GM18505 (cell line): Measurements from ENCODE around the gene RBMS1.
A peak's percentile ranks its signal among the peaks of the same experiment; 100 is the strongest.

ENCODE experiments used
- ATAC-seq: cut with Tn5 transposase; IDR thresholded peaks from one replicate; pipeline ENCODE4 v1.9.1; 2021; ENCODE audit not compliant: unreplicated experiment
- POLR2A ChIP-seq: IDR thresholded peaks from 4 replicates; pipeline ENCODE4 v1.6.1; 2011; ENCODE audit warnings: borderline replicate concordance; ENCODE audit not compliant: insufficient read depth, insufficient read length; ENCODE audit errors: extremely low read depth

The RBMS1 gene

GRCh38 chr2:160278101-160278878 lies 215.3 kb downstream of the RBMS1 start:
- ATAC-seq, result peak; percentile 73
- TF ChIP-seq POLR2A, result no peak

GRCh38 chr2:160277151-160277550 lies 216.5 kb downstream of the RBMS1 start:
- no peak for TF ChIP-seq POLR2A
- no peak for ATAC-seq

DNA sequence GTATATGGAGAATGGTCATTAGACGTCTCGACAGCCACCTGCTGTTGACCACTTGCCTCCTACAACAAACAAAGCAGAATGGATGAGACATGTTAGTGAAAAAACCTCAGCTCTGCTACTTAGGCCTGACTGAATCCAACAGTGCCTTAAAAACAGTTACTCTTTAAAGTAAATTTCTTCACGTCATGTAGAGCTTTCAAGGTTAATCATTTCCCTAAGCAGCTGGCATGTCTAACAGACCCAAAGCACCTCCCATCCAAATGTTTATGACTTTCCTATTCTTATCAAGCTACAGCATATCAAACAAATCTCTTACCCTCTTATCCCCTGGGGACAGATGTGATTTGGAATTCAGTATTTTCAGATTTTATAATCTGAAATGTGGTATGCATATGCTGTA lies 218.0 kb downstream of the RBMS1 start:
- ATAC-seq, result no peak
- no peak for TF ChIP-seq POLR2A

DNA sequence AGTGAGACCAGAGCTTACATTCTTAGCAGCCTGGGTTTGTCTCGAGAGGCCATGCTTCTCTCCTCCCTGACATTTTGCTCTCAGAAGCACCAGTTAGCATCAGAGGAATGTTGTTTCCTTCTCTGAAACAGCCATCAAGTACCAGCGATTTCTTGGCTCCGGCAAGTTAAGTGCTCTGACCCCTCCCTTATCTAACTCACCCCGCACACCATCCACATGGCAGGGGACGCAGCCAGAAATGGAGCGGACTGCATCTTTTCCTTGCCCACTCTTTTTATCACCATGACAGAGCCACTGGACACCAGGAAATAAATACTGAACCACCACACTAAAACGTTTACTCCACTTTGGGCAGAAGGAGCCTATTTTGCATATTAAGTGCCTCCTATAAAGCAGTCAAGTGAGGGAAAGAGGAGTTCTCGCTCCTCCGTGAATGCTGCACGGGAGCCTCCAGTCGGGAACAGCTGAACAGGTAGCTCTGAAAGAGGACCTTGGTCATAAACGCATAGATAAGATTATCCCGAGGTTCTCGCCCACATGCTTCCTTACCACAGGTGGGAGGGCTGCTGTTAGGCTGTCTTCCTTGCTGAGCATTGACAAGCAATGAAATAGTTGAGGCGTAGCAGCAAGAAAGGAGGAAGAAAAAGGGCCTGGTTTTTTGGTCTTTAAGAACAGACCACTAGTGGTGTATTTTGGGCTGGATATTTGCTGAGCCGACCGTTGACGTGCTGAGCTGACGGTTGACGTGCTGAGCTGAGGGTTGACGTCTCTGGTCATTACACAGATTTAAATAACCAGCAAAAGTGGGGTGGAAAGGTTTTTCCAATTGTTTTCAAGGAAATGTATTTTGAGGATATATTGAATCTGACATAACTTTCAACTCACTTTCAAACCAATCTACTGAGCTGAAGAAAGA lies 222.2 kb downstream of the RBMS1 start:
- ATAC-seq, result no peak
- TF ChIP-seq POLR2A, result no peak

- ATAC-seq, result no peak
These were observed 223.0 kb downstream of the RBMS1 start for GRCh38 chr2:160270571-160271113.

GRCh38 chr2:160269803-160270570 lies 223.6 kb downstream of the RBMS1 start:
- peak; percentile 93 for ATAC-seq
- TF ChIP-seq POLR2A, result no peak

More at GRCh38 chr2:160270571-160271113, 223.0 kb downstream of the RBMS1 start:
- TF ChIP-seq POLR2A, result no peak

DNA sequence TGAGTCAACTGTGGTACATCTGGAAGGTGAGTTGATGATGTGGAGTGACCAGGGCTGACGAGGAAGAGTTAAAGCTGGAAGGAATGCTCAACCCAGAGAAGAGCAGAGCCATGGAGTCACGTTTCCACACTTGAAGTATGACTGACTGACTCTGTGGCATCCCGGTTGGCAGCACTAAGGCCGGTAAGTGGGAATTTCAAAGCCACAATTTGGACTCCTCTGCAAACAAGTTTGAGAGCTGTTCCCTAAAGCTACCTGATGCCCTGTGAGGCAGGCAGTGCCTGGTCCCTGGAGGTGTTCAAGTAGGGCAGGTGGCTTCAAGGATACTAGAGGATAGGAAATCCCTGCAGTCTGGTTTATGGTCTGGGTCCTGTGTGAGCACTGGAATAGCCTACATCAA lies 224.2 kb downstream of the RBMS1 start:
- no peak for TF ChIP-seq POLR2A
- ATAC-seq, result no peak

DNA sequence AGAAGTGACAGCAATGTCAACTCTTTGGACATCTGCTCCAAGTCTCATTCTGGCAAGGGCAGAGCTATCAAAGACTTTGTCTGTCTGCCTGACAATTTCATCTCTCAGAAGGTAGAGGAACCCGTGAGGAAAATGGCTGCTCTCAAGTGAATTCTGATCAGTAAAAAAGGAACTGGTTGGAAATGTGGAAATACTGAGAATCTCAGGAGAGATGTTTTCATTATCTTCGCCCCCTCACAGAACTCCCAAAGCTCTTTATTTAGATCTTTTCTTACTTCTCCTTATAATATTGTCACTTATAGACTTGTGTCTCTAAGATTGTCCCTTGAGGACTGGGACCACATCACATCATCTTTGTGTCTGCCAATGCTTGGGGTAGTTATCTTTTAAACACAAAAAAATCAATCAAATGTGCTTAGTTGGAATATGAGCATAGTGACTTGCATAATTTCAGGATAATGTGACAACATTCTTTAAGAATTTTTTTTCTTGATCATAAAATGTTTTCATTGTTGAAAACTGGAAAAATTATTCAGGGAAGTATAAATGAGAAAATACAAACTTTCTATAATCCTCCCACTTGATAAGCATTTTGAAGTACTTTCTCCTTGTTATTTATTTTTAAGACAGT lies 225.3 kb downstream of the RBMS1 start:
- ATAC-seq, result no peak
- no peak for TF ChIP-seq POLR2A

DNA sequence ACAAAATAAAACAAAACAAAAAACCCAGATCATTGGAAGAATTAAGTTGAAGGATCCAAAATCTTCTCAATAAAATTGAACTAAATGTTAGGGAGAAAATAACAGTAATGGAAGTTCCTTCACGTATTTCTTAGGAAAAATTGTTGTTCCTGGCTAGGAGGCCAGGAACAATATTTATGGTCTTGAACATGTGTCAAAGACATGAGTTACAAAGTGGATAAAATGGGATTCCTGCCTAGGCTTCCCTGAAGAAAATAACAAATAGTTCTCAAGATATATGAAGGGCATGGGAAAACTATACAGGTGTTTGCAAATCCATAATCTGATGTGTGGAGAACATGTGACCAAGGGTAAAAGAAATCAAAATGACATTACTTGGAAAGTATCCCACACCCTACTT lies 225.9 kb downstream of the RBMS1 start:
- ATAC-seq, result no peak
- no peak for TF ChIP-seq POLR2A

DNA sequence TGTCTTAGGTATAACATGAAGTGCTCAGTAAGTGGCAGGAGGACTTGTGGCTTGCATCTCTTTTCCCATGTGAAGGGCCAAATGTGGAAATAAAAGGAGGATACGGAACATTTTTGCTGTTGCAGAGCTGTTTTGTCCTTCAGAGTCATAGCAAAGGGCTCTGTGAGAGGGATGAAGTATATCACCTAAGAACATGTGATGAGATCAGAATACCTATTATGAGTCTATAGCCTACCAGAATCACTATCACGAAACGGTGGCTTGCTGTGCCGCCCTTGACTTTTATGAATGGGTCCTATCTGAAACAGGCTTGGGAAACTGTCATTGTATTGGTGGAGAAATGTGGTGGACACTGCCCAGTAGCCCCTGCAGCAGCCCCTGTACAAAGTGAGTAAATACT lies 226.6 kb downstream of the RBMS1 start:
- no peak for ATAC-seq
- no peak for TF ChIP-seq POLR2A

DNA sequence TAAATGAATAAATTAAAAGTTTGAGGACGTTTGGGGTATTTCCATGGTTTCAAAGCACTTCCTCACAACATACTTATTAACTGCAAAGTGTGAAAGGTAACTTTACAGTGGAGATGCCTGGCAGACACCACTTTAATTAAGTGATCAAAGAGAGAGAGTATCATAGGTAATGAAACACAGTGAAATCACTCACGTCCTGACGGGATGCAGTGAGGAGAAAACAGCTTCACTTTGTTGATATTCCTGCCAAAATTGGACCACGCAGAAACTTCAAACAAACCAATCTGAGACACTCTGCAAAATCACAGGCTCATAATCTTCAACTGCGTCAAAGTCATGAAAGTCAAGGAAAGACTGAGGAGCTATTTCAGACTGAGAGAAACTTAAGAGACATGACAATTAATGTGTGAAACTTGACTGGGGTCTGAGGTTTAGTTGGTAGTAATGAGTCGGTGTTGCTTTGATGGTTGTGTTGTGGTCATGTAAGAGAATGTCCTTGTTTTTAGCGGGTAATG lies 227.5 kb downstream of the RBMS1 start:
- ATAC-seq, result no peak
- TF ChIP-seq POLR2A, result no peak

- TF ChIP-seq POLR2A, result no peak
- no peak for ATAC-seq
These were observed 229.3 kb downstream of the RBMS1 start for GRCh38 chr2:160264308-160264707.
